Ammon's horn (tissue), 1 donor: ENCODE data around the gene TMEM256.
A peak's percentile ranks its signal among the peaks of the same experiment; 100 is the strongest.
"Not testable (repeated sequence)": the region's sequence is repeated elsewhere in the genome, so short reads cannot be mapped to it uniquely, and the experiment has no call there.

Experiments used
- DNase-seq: peaks from one replicate; pipeline ENCODE4 v3.0.0-alpha.2; 2016; ENCODE audit warnings: low spot score

The TMEM256 gene

DNA sequence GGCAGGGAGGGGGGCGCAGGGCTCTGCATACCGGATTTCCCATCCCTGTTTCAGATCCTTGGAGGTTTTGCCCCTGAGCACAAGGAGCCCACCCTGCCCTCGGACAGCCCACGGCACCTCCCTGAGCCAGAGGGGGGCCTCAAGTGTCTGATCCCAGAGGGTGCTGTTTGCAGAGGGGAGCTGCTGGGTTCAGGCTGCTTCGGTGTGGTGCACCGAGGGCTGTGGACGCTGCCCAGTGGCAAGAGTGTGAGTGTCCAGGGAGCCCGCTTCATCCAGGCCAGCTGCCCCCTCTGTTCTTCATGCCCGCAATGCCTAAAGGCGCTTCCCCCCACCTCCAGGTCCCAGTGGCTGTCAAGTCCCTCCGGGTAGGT, 20.5 kb downstream of the TMEM256 start:
- no peak for DNase-seq

DNA sequence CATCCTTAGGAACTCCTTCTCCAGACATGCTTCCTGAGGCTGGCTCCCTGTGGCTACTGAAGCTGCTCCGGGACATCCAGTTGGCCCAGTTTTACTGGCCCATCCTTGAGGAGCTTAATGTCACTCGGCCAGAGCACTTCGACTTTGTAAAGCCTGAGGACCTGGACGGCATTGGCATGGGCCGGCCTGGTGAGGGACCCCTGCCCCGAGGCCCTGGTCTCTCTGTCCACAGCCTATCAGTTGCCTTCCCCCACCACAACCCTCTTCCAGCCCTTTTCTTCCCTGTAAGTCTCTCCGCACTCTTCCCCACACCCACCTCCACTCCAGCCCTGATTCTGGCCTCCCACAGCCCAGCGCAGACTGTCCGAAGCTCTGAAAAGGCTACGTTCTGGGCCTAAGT, 21.0 kb downstream of the TMEM256 start:
- DNase-seq = no peak

- DNase-seq = no peak
Observed at GRCh38 chr17:7380855-7381683, 22.8 kb downstream of the TMEM256 start, which contains the start of gene TNK1. TNK1 (plus strand) TSS chr17:7381089; CDS start chr17:7382927, 1,838 bp downstream.

GRCh38 chr17:7380321-7380720, 23.6 kb downstream of the TMEM256 start:
- peak; percentile 22 for DNase-seq

DNA sequence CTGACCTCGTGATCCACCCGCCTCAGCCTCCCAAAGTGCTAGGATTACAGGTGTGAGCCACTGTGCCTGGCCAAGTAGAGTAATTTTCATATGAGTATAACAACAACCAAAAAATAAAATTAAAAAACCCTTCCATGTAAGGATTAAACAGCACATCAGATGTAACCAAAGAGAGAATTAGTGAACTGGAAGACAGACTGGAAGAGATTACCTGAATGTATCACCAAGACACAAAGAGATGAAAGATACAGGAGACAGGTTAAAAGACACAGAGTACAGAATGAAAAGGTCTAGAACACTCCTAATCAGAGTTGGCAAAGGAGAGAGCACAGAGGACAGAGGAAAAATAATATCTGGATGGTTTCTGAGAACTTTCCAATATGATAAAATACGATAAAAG, 24.8 kb downstream of the TMEM256 start:
- no peak for DNase-seq

DNA sequence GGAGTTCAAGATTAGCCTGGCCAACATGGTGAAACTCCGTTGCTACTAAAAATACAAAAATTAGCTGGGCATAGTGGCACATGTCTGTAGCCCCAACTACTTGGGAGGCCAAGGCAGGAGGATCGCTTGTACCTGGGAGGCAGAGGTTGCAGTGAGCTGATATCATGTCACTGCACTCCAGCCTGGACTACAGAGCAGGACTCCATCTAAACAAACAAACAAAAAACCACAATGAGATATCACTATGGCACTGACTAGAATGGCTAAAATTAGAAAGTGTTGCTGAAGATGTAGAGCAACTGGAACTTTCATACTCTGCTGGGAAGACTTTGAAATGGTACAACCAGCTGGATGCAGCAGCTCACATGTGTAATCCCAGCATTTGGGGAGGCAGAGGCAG, 29.5 kb downstream of the TMEM256 start:
- no peak for DNase-seq

DNA sequence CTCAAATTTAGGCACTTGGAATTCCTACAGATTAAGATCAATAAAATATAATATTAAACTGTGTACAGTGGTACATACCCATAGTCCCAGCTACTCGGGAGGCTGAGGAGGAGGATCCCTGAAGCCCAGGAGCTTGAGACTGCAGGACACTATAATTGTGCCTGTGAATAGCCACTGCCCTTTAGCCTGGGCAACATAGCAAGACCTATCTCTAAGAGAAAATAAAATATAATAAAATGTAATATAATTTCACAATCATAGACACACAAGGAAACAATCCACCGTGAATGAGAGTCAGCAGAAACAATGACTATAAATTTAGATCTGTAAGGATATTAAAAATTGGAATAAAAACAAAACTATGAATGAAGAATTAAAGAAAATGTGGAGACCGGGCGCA, 33.0 kb downstream of the TMEM256 start:
- no peak for DNase-seq

- no peak for DNase-seq
Observed at GRCh38 chr17:7369825-7370224, 34.1 kb downstream of the TMEM256 start.

DNA sequence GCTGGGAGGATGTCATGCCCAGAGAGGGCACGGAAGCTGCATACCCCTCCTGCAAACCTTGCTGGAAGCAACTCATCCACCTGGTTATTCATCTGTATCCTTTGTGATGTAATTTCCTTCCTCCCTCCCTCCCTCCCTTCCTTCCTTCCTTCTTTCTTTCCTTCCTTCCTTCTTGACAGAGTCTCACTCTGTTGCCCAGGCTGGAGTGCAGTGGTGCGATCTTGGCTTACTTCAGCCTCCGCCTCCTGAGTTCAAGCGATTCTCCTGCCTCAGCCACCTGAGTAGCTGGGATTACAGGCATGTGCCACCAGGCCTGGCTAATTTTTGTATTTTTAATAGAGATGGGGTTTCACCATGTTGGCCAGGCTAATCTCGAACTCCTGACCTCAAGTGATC, 35.3 kb downstream of the TMEM256 start:
- DNase-seq = not testable (repeated sequence)

DNA sequence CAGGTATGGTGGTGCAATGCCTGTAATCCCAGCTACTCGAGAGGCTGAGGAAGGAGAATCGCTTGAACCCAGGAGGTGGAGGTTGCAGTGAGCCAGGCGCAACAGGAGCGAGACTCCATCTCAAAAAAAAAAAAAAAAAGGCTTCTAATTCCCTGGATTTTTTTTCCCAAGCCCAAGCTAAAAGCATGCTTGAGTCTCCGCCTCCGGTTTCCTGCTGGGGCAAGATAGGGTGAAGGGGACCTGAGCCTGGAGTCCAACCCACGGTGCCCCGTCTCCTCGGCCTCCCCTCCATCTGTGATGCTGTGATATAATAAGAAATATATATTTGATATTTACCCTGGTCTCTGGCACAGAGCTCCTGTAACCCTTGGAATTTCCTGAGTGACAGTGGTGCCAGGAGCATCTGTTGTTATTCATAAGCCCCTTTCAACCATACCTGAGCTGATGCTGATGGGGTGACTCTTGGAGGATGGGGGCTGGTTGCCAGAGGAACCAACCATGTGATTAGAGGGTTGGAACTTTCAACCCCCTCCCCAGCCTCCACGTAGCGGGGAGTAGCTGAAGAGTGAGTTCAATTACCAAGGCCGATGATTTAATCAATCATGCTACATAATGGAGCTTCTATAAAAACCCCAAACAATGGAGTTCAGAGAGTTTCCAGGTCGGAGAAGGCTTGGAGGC, 35.8 kb downstream of the TMEM256 start:
- no peak for DNase-seq

DNA sequence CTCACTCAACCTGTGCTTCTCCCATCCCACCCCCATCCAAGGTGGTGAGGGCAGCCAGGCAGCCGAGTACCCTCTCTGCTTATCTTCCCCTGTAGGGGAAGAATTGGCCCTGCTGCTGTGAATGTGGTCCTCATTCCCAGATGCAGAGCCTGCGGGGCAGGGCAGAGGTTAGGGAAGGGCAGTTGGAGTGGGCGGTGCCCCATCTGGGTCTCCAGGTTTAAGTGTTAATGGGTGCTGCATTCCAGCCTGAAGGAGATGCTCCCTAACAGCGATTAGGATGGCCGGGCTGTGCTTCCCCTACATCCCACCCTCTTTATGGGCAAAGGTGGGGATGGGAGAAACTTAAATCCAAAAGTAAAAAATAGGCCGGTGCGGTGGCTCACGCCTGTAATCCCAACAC, 36.8 kb downstream of the TMEM256 start:
- no peak for DNase-seq

GRCh38 chr17:7365963-7366362, 37.9 kb downstream of the TMEM256 start:
- not testable (repeated sequence) for DNase-seq

- DNase-seq = no peak
Observed at GRCh38 chr17:7363311-7363710, 40.6 kb downstream of the TMEM256 start.

DNA sequence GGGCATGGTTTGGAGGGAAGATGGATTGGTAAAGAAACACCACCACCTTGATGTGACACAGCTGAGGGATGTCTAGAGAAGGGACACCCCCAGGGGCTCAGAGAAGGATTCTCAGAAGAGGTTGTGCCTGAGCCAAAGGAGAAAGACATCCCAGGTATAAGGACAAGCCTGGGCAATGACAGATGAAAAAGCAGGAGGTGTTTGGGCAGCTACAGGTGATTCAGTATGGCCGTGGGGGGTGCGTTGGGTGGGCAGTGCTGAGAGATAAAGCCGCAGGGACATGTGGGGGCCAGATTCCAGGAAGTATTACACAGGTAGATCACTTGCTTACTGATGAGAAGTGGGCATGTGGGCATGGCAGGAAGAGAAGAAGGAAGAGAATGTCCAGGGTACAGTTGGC, 42.0 kb downstream of the TMEM256 start:
- DNase-seq = no peak

GRCh38 chr17:7357381-7357780, 46.5 kb downstream of the TMEM256 start:
- no peak for DNase-seq

- no peak for DNase-seq
Observed at GRCh38 chr17:7356756-7357155, 47.1 kb downstream of the TMEM256 start.

GRCh38 chr17:7356072-7356549, 47.8 kb downstream of the TMEM256 start:
- DNase-seq = peak; percentile 80

DNA sequence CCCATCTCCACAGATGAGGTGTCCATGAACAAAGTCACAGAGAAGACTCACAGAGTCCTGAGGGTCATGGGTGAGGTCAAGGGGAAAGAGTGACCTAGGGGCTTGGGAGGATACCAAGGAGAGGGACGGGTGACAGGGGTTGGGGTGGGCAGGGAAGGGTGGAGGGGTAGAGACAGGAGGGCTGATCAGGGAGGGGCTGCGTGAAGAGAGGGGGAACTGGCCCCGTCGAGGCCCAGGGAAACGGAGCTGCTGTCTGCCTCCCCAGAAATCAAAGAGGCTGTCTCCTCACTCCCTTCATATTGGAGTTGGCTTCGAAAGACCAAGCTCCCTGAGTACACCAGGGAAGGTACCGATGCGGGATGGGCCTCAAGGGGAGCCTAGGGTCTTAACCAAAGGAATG, 48.3 kb downstream of the TMEM256 start:
- DNase-seq = no peak

- DNase-seq = peak; percentile 69
Observed at GRCh38 chr17:7355053-7355452, 48.8 kb downstream of the TMEM256 start, which contains the start of gene TMEM95. TMEM95 (plus strand) TSS chr17:7355156; CDS start chr17:7355205, 49 bp downstream.

DNA sequence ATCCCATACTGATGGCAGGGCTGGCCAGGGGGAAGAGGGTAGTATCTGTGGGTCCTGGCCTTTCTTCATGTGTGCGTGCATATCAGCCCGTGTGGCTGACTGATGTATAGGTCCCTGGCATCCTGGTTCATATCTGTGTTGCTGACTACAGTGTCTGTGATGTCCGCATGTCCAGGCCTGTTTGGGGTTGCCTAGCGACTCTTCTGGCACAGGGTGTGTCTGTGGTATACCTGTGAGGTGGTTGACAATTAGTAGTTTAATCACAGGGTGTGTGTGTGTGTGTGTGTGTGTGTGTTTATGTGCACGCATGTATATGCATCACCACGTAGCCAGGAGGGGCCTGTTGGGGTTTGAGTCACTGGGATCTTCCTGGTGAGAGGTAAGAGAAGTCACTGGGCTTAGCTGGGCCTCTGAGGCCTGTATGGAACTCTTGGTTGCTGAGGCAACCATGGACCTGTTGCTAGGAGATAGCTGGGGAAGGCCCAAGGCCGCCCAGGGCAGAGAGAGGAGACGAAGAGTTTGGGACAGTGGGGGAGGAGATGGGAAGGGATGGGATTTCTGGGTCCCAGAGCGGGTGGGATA, 49.5 kb downstream of the TMEM256 start:
- no peak for DNase-seq
